GM19324 (cell line): ENCODE data around the gene TNK1.

Source experiments
- ATAC-seq: cut with Tn5 transposase; IDR thresholded peaks from one replicate; pipeline ENCODE4 v1.9.1; 2021; ENCODE audit warnings: mild to moderate bottlenecking, moderate library complexity; ENCODE audit not compliant: unreplicated experiment, low FRiP score

TNK1 gene

GRCh38 chr17:7428557-7428956 lies 47.7 kb downstream of the TNK1 start, which contains the start of gene SPEM3:
TSS of gene SPEM3 (plus strand) at chr17:7428857. CDS start at chr17:7428903, 46 bp downstream.
- ATAC-seq: no peak

DNA sequence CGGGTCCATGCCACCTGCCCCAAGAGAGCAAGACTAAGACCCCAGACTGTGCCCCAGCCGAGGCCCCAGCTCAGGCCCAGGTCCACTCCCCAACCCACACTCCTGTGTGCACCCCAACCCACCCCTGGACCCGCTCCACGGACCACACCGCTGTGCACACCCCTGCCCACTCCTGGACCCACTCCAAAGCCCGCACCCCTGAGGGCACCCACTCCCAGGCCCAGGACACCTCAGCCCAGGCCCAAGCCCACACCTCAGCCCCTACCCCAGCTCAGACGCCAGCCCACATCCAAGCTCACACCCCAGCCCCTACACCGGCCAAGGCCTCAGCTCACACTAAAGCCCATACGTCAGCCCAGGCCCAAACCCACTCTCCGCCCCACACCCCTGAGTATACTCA lies 48.8 kb downstream of the TNK1 start:
- no peak for ATAC-seq

GRCh38 chr17:7431231-7431630 lies 50.3 kb downstream of the TNK1 start:
- no peak for ATAC-seq

DNA sequence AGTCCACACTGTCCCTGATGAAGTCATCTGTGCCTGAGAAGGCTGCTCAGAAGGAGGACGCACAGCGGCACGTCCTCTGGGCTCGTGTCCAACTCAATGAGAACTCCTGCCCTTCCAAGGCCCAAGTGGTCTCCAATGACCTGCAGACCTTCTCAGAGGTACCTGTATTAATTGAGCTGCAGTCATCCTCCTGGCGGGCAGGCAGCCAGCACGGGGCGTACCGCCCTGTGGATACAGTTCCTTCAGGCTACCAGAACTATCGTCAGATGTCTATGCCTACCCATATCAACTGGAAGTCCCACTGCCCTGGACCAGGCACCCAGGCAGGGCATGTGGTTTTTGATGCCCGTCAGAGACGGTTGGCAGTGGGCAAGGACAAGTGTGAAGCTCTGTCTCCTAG lies 51.4 kb downstream of the TNK1 start:
- ATAC-seq: no peak

- peak; percentile 16 for ATAC-seq
Observed at GRCh38 chr17:7435676-7436555, 55.0 kb downstream of the TNK1 start.

GRCh38 chr17:7436556-7437368 lies 55.9 kb downstream of the TNK1 start:
- no peak for ATAC-seq

GRCh38 chr17:7437369-7437863 lies 56.5 kb downstream of the TNK1 start:
- ATAC-seq: no peak

GRCh38 chr17:7437950-7438614 lies 57.2 kb downstream of the TNK1 start:
- no peak for ATAC-seq

DNA sequence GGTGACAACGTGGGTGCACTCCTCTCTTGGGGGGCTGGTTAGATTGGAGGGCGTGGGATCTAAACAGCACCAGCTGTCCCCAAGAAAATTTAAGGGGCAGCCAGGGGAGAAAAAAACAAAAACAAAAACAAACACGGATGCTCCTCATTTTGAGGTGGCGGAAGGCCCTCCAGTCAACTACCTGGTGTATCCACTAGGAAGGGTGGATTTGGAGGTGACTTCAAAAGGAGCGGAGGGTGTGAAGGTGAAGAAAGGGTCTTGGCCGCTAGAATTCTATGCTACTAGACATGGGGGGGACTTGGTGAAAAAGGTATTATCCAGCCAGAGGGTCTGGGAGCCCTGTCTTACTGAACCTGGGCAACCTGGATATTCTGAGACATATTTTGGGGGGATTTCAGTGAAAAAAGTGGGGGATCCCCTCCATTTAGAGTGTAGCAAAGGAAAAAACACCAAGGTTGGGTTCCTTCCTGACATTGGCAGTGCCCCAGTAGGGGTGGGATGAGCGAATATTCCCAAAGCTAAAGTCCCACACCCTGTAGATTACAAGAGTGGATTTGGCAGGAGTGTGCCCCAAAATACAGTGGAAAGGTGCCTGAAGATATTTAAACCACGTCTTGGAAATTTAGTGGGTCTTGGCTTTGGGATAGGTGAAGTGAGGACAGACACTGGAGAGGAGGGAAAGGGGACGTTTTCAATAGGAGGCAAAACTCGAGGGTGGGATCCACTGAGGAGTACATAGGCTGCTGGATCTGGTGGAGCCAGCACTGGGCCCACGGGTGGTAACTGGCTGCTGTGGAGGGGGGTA lies 58.0 kb downstream of the TNK1 start:
- no peak for ATAC-seq
